Measurements from ENCODE around the gene GFM1. TPM values are rescaled to one million over a fixed set of nuclear protein-coding genes. Genes with fewer than 3 reads are reported as not detected.
A peak's percentile ranks its signal among the peaks of the same experiment; 100 is the strongest.

The GFM1 gene
- total RNA-seq, 6 donors from 2014 or later: 15.3 to 50.0 (median 39.2) TPM

- peaks cover 22 to 40% (median 27%) of the 10 kb centered on the region in 4 donors for H3K4me1 ChIP-seq
- 4 to 12% methylated on average over 24 to 36 of the region's 101 CpGs for WGBS, 2 donors
- DNase-seq (peak; percentile 76 to 94), ATAC-seq (ENCODE audit: low FRiP score in 2 of 2) (peak; percentile 72 to 90)
- H3K36me3 ChIP-seq: no peaks in the 10 kb centered on the region
- H3K4me3 ChIP-seq: peak within 1 kb of the TSS; percentile 53 to 69 (median 60)
- TF ChIP-seq, protein P1, sequence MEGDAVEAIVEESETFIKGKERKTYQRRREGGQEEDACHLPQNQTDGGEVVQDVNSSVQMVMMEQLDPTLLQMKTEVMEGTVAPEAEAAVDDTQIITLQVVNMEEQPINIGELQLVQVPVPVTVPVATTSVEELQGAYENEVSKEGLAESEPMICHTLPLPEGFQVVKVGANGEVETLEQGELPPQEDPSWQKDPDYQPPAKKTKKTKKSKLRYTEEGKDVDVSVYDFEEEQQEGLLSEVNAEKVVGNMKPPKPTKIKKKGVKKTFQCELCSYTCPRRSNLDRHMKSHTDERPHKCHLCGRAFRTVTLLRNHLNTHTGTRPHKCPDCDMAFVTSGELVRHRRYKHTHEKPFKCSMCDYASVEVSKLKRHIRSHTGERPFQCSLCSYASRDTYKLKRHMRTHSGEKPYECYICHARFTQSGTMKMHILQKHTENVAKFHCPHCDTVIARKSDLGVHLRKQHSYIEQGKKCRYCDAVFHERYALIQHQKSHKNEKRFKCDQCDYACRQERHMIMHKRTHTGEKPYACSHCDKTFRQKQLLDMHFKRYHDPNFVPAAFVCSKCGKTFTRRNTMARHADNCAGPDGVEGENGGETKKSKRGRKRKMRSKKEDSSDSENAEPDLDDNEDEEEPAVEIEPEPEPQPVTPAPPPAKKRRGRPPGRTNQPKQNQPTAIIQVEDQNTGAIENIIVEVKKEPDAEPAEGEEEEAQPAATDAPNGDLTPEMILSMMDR (IDR thresholded peaks at IDR 0.05): no peak
- peak; percentile 35 to 49 for TF ChIP-seq POLR2AphosphoS5 (IDR thresholded peaks at IDR 0.05)
- TF ChIP-seq POLR2A (IDR thresholded peaks at IDR 0.05): peak in 1 of 4 donors; percentile 44
- peak within 1 kb of the TSS; percentile 61 to 82 (median 80) for H3K27ac ChIP-seq
- peaks cover 0 to 5% (median 2%) of the 10 kb centered on the region in 4 donors for H3K9me3 ChIP-seq
- no peaks in the 10 kb centered on the region for H3K27me3 ChIP-seq
These were observed 87.9 kb downstream of the GFM1 start, which contains the start of gene RARRES1 for GRCh38 chr3:158731938-158732855. RARRES1 (minus strand) TSS chr3:158732457; CDS start chr3:158732415, 42 bp downstream.

DNA sequence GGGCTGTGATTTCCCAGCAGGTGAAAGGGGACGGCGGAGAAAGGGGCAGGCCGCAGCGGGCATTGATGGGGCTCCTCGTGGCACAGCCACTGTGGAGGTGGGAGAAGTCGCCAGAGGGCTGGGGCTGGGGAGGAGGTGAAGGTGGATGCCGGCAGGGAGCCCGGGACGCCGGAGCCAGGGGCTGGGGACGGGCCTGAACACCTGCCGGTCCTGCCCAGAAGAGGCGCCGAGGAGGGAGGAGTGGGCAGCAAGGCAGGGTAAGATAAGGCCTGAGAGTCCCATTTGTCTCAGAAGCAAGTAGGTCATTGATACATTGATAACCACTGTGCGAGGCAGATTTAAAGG, 88.5 kb downstream of the GFM1 start:
- Histone ChIP-seq H3K27me3 (no peaks in the 10 kb centered on the region), H3K9me3 (peaks cover 0 to 5% (median 2%) of the 10 kb centered on the region in 4 donors), H3K4me1 (peaks cover 20 to 33% (median 21%) of the 10 kb centered on the region in 4 donors), H3K27ac (peak overlapping the region; percentile 61 to 82 (median 80)), H3K4me3 (peak overlapping the region in 3 of 4 donors; percentile 57 to 69 (median 63)), H3K36me3 (no peaks in the 10 kb centered on the region)
- peak in 1 of 2 donors; percentile 80 for DNase-seq
- TF ChIP-seq, protein P1 (IDR thresholded peaks at IDR 0.05): no peak
- no peak for TF ChIP-seq EP300 (IDR thresholded peaks at IDR 0.05)
- no peak for TF ChIP-seq POLR2AphosphoS5 (IDR thresholded peaks at IDR 0.05)
- no peak for TF ChIP-seq POLR2A (IDR thresholded peaks at IDR 0.05)
- peak in 1 of 2 donors; percentile 8 for ATAC-seq (ENCODE audit: low FRiP score in 2 of 2)
- 70 to 74% methylated on average over 15 of the region's 15 CpGs for WGBS, 2 donors

DNA sequence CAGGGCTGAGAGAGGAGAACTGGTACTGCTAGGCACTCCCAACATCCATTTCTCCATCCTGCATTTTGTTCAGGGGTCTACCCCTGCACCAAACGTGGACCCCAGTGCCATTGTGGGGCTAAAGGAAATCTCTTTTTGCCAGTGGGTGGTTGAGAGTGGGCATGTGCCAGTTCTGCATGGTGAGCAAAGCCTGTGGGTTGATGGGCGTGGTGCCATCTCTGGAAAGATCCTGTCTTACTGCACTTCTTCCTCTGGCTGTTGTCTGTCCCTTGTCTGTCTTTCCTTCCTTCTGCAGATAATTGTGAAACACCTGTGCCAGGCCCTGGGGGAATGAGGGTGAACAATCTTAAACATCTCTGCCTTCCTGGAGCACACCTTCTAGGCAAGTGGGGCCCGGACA, 89.3 kb downstream of the GFM1 start:
- ATAC-seq (ENCODE audit: low FRiP score in 2 of 2) (no peak), DNase-seq (no peak)
- H3K27ac ChIP-seq: peak overlapping the region in 1 of 4 donors; percentile 48
- no peak for TF ChIP-seq POLR2A (IDR thresholded peaks at IDR 0.05)
- no peak for TF ChIP-seq POLR2AphosphoS5 (IDR thresholded peaks at IDR 0.05)
- TF ChIP-seq, protein P1 (IDR thresholded peaks at IDR 0.05): no peak
- TF ChIP-seq EP300 (IDR thresholded peaks at IDR 0.05): no peak
- no peaks in the 10 kb centered on the region for H3K27me3 ChIP-seq
- peaks cover 15 to 29% (median 16%) of the 10 kb centered on the region in 4 donors for H3K4me1 ChIP-seq
- 81 to 96% methylated on average over 2 to 3 of the region's 3 CpGs for WGBS, 2 donors
- H3K9me3 ChIP-seq: peaks cover 0 to 5% (median 2%) of the 10 kb centered on the region in 4 donors
- H3K36me3 ChIP-seq: peaks cover 0 to 3% (median 0%) of the 10 kb centered on the region in 4 donors
- no peak overlapping the region for H3K4me3 ChIP-seq

DNA sequence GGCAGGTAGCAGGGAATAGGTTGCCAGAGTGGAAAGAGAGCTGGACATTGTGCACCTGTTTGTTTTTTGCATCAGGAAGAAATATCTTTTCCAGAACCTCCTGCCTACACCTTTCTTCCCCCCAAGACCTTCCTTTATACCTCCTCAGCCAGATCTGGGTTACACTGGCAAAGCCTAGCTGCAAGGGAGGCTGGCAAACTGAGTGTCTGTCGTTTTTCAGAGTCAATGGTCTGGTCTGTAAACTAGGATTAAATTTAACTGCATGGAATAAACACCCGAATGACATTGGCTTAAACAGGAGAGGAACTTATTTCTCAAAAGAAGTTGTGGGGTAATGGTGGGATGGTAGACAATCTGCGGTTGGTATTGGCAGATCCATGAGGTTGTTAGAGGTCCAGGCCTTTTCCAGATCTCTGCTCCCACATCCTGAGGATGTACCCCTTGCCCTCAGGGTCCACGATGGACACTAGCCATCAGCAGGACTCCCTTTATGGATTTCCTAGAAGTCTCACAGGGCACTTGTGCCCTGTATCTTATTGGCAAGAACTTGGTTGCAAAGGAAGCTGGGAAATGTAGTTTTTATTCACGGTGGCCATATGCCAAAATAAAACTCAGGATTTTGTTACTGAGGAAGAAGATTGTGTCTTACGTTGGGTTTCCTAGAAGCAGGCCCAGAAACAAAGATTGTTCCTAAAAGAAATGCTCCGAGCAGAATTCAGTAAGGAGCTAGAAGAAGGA, 91.1 kb downstream of the GFM1 start:
- H3K36me3 ChIP-seq: peaks cover 0 to 3% (median 0%) of the 10 kb centered on the region in 4 donors
- 82 to 92% methylated on average over 7 of the region's 7 CpGs for WGBS, 2 donors
- H3K9me3 ChIP-seq: peaks cover 0 to 5% (median 2%) of the 10 kb centered on the region in 4 donors
- H3K27ac ChIP-seq: no peak overlapping the region
- ATAC-seq (ENCODE audit: low FRiP score in 2 of 2) (no peak), DNase-seq (no peak)
- H3K4me1 ChIP-seq: peaks cover 15 to 29% (median 16%) of the 10 kb centered on the region in 4 donors
- H3K27me3 ChIP-seq: no peaks in the 10 kb centered on the region
- TF ChIP-seq, protein P1 (IDR thresholded peaks at IDR 0.05): no peak
- TF ChIP-seq POLR2AphosphoS5 (IDR thresholded peaks at IDR 0.05) (no peak), EP300 (IDR thresholded peaks at IDR 0.05) (no peak), POLR2A (IDR thresholded peaks at IDR 0.05) (no peak)
- H3K4me3 ChIP-seq: no peak overlapping the region
